Neutrophil (primary cell): ENCODE results near the gene APOL3.
"Not testable (repeated sequence)": the region's sequence is repeated elsewhere in the genome, so short reads cannot be mapped to it uniquely, and the experiment has no call there.

ENCODE experiments used
- H3K27ac ChIP-seq: fragments of 200-600 bp; sonication (generic); 2 replicates; pipeline ENCODE4 v1.5.1; 2016; ENCODE audit warnings: mild to moderate bottlenecking, moderate library complexity
- H3K27me3 ChIP-seq: fragments of 200-600 bp; sonication (generic); 2 replicates; pipeline ENCODE4 v1.6.0; 2016; ENCODE audit warnings: mild to moderate bottlenecking
- H3K36me3 ChIP-seq: fragments of 200-600 bp; sonication (generic); 2 replicates; pipeline ENCODE4 v1.5.1; 2017
- H3K4me1 ChIP-seq, 2 experiments: fragments of 200-600 bp in 1 of 2; sonication (generic) in 1 of 2; 1 replicate in 1 of 2; 2 replicates in 1 of 2; pipeline versions ENCODE4 v1.5.1 to v1.6.1; 2013 to 2016; ENCODE audit warnings: low read depth in 1 of 2, low read length in 1 of 2, mild to moderate bottlenecking in 1 of 2, moderate library complexity in 1 of 2; ENCODE audit not compliant: control insufficient read depth in 1 of 2, insufficient read depth in 1 of 2
- H3K4me3 ChIP-seq, 2 experiments: fragments of 200-600 bp in 1 of 2; sonication (generic) in 1 of 2; 1 replicate in 1 of 2; 2 replicates in 1 of 2; pipeline ENCODE4 v1.5.1; 2013 to 2016; ENCODE audit warnings: low read depth in 1 of 2, low read length in 1 of 2, mild to moderate bottlenecking in 1 of 2, moderate library complexity in 1 of 2
- H3K9me3 ChIP-seq: fragments of 200-600 bp; sonication (generic); 2 replicates; pipeline ENCODE4 v1.5.1; 2016
- TF ChIP-seq, protein P1 (sequence below): fragments of 200-600 bp; sonication (generic); IDR thresholded peaks from 2 replicates; pipeline ENCODE4 v1.5.1; 2016; ENCODE audit warnings: antibody characterized with exemption

Gene APOL3

DNA sequence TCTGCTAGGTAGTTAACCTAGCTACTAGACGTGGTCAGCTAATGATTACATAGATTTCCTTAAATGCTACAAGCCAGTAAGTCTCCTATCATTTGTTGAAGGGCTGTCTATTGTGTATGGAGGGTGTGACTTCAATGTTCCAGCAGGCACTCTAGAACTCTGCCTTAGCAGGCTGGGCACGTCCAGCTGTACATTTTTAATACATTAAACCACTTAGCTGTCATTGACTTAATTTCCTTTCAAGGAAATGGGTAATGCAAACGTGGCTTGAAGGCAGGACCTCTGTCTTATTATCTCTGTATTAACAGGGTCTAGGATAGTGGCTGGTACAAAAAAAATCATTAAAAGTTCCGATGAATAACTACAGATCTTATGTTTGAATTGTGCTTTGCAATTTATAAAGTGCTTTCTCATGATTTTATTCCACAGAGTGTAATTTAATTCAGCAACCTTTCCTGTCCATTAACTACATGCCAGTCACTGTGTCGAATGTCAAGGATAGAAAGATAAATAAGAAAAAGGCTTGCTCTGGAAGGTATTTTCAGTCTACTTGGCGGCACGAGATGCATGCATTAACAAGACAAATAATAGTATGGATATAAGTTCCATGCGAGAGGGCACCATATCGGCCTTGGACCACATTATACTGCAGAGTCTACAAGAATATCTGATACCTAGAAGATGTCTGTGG, 60.3 kb downstream of the APOL3 start:
- Histone ChIP-seq H3K27ac (no peak overlapping the region), H3K4me1 (no peaks in the 10 kb centered on the region), H3K9me3 (no peaks in the 10 kb centered on the region), H3K27me3 (no peaks in the 10 kb centered on the region), H3K4me3 (no peak overlapping the region), H3K36me3 (no peaks in the 10 kb centered on the region)
- TF ChIP-seq, protein P1, sequence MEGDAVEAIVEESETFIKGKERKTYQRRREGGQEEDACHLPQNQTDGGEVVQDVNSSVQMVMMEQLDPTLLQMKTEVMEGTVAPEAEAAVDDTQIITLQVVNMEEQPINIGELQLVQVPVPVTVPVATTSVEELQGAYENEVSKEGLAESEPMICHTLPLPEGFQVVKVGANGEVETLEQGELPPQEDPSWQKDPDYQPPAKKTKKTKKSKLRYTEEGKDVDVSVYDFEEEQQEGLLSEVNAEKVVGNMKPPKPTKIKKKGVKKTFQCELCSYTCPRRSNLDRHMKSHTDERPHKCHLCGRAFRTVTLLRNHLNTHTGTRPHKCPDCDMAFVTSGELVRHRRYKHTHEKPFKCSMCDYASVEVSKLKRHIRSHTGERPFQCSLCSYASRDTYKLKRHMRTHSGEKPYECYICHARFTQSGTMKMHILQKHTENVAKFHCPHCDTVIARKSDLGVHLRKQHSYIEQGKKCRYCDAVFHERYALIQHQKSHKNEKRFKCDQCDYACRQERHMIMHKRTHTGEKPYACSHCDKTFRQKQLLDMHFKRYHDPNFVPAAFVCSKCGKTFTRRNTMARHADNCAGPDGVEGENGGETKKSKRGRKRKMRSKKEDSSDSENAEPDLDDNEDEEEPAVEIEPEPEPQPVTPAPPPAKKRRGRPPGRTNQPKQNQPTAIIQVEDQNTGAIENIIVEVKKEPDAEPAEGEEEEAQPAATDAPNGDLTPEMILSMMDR, result no peak

DNA sequence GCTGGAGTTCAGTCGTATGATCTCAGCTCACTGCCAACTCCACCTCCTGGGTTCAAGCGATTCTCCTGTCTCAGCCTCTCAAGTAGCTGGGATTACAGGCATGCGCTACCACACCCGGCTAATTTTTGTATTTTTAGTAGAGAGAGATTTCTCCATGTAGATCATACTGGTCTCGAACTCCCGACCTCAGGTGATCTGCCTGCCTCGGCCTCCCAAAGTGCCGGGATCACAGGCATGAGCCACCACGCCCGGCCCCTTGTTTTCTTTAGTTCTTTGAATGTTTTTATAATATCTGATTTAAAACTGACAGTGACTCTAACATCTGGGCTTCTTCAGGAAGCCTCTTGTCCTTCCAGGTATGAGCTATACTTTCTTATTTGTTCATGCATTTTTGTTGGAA, 61.0 kb downstream of the APOL3 start:
- H3K4me3 ChIP-seq, H3K4me1 ChIP-seq: not testable (repeated sequence)

DNA sequence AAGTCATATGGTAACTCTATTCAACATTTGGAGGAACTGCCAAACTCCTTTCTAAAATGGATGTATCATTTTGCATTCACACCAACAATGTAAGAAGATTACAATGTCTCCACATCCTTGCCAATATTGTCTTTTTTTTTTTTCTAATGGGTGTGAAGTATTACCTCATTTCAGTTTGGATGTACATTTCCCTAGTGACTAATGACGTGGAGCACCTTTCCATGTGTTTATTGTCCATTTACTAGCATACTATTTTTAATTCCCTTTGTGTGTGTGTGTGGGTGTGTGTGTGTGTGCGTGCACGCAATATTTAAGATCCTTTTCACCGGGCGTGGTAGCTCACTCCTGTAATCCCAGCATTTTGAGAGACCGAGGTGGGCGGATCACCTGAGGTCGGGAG, 62.7 kb downstream of the APOL3 start:
- no peaks in the 10 kb centered on the region for H3K9me3 ChIP-seq
- H3K4me3 ChIP-seq, result no peak overlapping the region
- no peaks in the 10 kb centered on the region for H3K27me3 ChIP-seq
- TF ChIP-seq, protein P1, result no peak
- H3K27ac ChIP-seq, result no peak overlapping the region
- H3K4me1 ChIP-seq, result no peaks in the 10 kb centered on the region
- no peaks in the 10 kb centered on the region for H3K36me3 ChIP-seq

More for the DNA sequence above, 61.0 kb downstream of the APOL3 start:
- H3K36me3 ChIP-seq, H3K9me3 ChIP-seq, H3K27me3 ChIP-seq, H3K27ac ChIP-seq: not testable (repeated sequence)

DNA sequence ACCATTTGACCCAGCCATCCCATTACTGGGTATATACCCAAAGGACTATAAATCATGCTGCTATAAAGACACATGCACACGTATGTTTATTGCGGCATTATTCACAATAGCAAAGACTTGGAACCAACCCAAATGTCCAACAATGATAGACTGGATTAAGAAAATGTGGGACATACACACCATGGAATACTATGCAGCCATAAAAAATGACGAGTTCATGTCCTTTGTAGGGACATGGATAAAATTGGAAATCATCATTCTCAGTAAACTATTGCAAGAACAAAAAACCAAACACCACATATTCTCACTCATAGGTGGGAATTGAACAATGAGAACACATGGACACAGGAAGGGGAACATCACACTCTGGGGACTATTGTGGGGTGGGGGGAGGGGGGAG, 69.8 kb downstream of the APOL3 start:
- not testable (repeated sequence) for H3K9me3 ChIP-seq, H3K4me3 ChIP-seq, H3K27me3 ChIP-seq, H3K4me1 ChIP-seq, H3K27ac ChIP-seq, H3K36me3 ChIP-seq
